ENCODE results near the gene MACROD2.

GRCh38 chr20:16061351-16061750 is 2066.0 kb downstream of the MACROD2 start:
- TF ChIP-seq CTCF (IDR thresholded peaks at IDR 0.05) (no peak), POLR2A (IDR thresholded peaks at IDR 0.05) (no peak)
